Heart left ventricle (tissue), 13 donors: ENCODE measurements around the gene RAMP1.

ENCODE experiments used
- CTCF ChIP-seq, 12 donors: fragments of 200-600 bp; sonication (generic) in 4 of 12; IDR thresholded peaks; one replicate each; pipeline versions ENCODE4 v1.5.0 to v1.8.0; 2018 to 2022; ENCODE audit warnings: antibody characterized with exemption in 12 of 12, mild to moderate bottlenecking in 5 of 12
- POLR2A ChIP-seq, 2 donors: fragments of 450-650 bp; IDR thresholded peaks; one replicate each; pipeline ENCODE4 v1.6.1; 2017; ENCODE audit warnings: antibody characterized with exemption in 2 of 2, mild to moderate bottlenecking in 2 of 2, moderate library complexity in 2 of 2
- donor health status: ischemic (EF 13 %, LVEDD 7.1; RV severe dilation, severe dysfunction).
- donor health status: DM: no; HTN: yes; CAD: no.
- donor health status: DM: no; HTN: no; CAD: no.
- donor health status: ischemic (EF 25% LVEDD 6.9; RV normal size, moderate dysfunction).
- donor health status: ischemic (EF 25% LVEDD 5.7; RV mildly dilated, moderate dysfunction).
- donor health status: ischemic (EF 35%, LVEDD 5.7; RV mildly dilated, moderate dysfunction).
- donor health status: nonischemic (EF 11% LVEDD 7.7; RV severe dilation, severe dysfunction).
- donor health status: DM: yes; HTN: yes; CAD: no.
- donor health status: PGD.
- donor health status: ischemic (EF 29% LVEDD 5.4; RV normal size, mild dysfunction).
- donor health status: nonischemic (EF 23%, LVEDD 6.1; RV moderate dilation, normal function).

GRCh38 chr2:237934186-237934585, 74.8 kb downstream of the RAMP1 start:
- TF ChIP-seq POLR2A (IDR thresholded peaks at IDR 0.05) (no peak), CTCF (IDR thresholded peaks at IDR 0.05) (no peak)
